GM10248 (cell line): ENCODE measurements around the gene PPP6R3.
"Not testable (repeated sequence)": the region's sequence is repeated elsewhere in the genome, so short reads cannot be mapped to it uniquely, and the experiment has no call there.

Experiments used
- CTCF ChIA-PET: fragments of 300-600 bp; sonication (Branson Sonifier 250); formaldehyde crosslinking; extraction: SDS; loops from one replicate; lab custom pipeline; 2021; ENCODE audit warnings: antibody characterized with exemption; lab: Yijun Ruan, JAX
- POLR2A ChIA-PET: fragments of 350-650 bp; sonication (Branson Sonifier 250); formaldehyde crosslinking; extraction: SDS; loops from one replicate; lab custom pipeline; 2020; ENCODE audit warnings: antibody characterized with exemption; lab: Yijun Ruan, JAX
- DNase-seq: peaks from one replicate; pipeline ENCODE4 v3.0.0; 2012; ENCODE audit errors: extremely low spot score
- TF ChIP-seq, protein P1 (sequence below): IDR thresholded peaks from 2 replicates; pipeline ENCODE4 v1.5.1; 2012; ENCODE audit warnings: mild to moderate bottlenecking, low read depth; ENCODE audit errors: extremely low read depth, missing control alignments, control extremely low read depth

Gene PPP6R3

DNA sequence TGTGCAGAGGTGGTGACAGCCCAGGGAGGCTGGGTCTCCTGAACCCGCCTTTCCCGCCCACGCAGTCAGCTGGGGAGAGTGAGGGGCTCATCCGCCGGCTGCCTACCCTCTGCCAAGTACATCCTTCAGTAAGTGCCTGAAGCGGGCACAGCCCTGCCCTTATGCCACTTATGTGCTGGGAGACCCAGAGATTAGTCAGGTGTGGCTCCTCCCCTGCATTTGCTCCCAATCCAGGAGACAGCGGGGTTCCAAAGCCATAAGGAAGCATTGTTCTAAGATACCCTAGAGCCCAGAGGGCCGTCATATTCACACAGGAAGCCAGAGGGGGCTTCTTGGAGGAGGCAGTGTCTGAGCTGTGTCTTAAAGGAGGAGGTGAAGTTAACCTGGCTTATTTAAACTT is 5.8 kb upstream of the PPP6R3 start:
- TF ChIP-seq, protein P1, sequence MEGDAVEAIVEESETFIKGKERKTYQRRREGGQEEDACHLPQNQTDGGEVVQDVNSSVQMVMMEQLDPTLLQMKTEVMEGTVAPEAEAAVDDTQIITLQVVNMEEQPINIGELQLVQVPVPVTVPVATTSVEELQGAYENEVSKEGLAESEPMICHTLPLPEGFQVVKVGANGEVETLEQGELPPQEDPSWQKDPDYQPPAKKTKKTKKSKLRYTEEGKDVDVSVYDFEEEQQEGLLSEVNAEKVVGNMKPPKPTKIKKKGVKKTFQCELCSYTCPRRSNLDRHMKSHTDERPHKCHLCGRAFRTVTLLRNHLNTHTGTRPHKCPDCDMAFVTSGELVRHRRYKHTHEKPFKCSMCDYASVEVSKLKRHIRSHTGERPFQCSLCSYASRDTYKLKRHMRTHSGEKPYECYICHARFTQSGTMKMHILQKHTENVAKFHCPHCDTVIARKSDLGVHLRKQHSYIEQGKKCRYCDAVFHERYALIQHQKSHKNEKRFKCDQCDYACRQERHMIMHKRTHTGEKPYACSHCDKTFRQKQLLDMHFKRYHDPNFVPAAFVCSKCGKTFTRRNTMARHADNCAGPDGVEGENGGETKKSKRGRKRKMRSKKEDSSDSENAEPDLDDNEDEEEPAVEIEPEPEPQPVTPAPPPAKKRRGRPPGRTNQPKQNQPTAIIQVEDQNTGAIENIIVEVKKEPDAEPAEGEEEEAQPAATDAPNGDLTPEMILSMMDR, result no peak
- POLR2A ChIA-PET, result no interaction called here
- CTCF ChIA-PET, result interaction anchor here (0.9 kb wide), 1 partner anchor 14 kb away, joined by 3 read pairs; no protein-coding TSS in a partner anchor

DNA sequence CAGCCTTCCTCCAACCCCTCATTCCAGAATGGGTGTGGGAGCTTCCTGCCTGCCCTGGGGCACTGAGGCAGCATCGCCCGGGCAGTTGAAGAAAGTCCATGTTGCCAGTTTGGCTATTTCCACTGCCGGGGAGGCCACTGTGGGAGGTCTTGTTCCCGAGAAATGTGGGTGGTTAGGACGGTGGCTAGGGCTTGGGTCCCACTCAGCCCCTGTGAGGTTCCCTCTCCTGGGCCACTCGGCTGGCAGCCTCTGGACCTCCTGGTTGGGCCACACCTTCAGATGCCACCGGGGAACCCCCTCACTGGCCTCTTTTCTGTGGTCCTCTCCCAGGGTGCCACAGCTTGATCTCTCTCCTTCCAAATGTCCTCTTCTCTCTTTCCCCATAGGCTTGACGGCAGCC is 5.1 kb upstream of the PPP6R3 start:
- CTCF ChIA-PET, result interaction anchor here (0.9 kb wide), 1 partner anchor 15 kb away, joined by 3 read pairs; no protein-coding TSS in a partner anchor
- DNase-seq, result no peak
- TF ChIP-seq, protein P1, result no peak
- POLR2A ChIA-PET, result no interaction called here

More for the DNA sequence above, 5.8 kb upstream of the PPP6R3 start:
- no peak for DNase-seq

DNA sequence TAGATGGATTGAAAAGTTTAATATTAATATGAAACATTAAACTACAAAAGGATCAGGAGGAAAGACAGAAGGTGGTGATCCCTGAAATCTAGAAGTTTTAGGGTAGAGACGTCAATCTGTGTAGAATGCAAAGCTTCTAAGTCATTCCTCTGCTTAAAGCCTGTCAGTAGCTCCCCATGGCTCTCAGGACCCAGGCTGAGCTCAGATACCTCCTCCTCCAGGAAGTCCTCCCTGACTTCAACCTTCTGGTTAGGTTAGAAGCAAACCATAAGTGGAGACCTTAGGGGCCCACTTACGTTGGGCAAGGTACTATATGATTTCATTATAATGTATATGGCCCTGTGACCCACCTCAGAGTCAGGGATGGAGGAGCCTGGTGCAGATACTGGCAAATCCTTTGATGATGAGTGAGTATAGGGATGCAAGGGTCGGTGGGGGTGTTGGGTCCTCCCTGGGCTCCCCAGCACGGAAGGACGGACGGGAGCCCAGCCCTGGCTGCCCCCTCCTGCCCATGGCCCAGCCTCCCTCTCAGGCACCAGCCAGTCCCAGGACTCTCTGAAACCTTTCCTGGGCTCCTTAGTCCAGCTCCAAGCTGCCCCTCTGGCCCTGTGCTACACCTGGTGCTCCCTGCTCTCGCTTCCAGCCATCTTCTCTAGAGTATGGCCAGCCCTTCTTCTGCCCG is 3.2 kb upstream of the PPP6R3 start:
- ChIA-PET CTCF (interaction anchor here (1.7 kb wide), 1 partner anchor 9 kb away, joined by 8 read pairs; no protein-coding TSS in a partner anchor), POLR2A (no interaction called here)
- TF ChIP-seq, protein P1, result no peak
- no peak for DNase-seq

DNA sequence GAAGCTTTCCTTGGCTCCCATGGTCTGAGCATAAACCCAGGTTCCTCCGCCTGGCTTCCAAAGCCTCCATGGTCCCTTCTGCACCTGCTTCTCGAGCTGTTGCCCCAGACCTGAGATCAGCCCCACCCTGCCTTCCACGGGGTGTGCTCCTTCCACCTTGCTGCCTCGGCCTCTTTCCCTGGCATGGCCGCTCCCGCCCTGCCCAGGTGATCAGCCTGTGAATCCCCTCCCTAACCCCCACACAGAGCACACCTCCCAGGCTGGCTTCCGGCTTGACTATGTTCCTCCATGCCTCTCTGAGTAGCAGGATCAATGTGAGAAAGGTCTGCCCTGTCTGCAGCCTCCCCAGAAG is 2.7 kb upstream of the PPP6R3 start:
- TF ChIP-seq, protein P1, result no peak
- ChIA-PET CTCF (no interaction called here), POLR2A (no interaction called here)
- DNase-seq, result peak; percentile 5

DNA sequence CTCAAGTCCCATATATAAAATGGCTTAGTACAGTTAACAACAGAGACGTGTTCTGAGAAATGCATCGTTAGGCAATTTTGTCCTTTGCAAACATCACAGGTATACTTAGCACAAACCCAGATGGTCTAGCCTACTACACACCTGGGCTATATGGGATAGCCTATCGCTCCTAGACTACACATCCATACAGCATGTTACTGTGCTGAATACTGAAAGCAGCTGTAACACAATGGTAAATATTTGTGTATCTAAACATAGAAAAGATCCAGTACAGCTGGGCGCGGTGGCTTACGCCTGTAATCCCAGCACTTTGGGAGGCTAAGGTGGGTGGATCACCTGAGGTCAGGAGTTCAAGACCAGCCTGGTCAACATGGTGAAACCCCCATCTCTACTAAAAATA is 2.2 kb upstream of the PPP6R3 start:
- CTCF ChIA-PET, POLR2A ChIA-PET, DNase-seq: not testable (repeated sequence)

DNA sequence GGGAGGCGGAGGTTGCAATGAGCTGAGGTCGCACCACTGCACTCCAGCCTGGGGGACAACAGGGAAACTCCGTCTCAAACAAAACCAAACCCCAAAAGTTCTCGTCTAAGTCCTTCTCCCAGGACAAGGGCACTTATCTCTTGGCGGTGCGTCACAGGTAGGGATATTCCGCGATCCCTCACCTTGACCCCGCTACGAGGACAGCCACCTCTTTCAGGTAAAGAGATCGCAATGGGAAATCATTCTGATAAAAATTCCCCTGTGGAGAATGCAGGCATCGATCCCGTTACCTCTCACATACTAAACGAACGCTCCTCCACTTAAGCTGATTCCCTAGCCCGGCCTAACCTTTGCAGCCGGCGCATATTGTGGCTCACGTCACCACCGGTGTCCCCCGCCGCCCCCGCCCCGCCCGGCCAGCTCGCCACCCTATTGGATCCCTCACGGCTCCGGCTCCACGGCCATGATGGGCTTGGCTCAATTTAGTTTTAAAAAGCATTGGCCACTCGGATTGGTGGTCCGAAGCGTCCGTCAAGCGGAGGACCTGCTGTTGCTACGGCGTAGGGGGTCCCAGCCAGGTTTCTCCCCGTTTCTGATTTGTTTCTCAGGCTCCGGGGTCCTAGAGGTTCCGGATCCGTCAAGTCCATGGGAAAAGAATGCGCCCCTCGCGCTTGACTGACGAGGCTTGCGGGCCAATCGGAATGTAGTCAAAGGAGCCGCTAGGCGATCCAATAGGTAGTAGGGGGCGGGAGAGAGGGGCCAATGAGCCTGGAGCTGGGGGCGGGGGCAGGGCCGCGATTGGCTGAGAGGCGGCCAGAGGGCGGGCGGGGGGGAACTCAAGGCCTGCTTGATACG is 439 bp upstream of the PPP6R3 start:
- CTCF ChIA-PET, result interaction anchor here (1.1 kb wide), 1 partner anchor 249 kb away, joined by 3 read pairs; no protein-coding TSS in a partner anchor
- TF ChIP-seq, protein P1, result no peak
- POLR2A ChIA-PET, result interaction anchor here (0.9 kb wide), 1 partner anchor 696 kb away, joined by 3 read pairs; the partner anchor contains the start of gene SMIM38
- DNase-seq, result peak; percentile 98

DNA sequence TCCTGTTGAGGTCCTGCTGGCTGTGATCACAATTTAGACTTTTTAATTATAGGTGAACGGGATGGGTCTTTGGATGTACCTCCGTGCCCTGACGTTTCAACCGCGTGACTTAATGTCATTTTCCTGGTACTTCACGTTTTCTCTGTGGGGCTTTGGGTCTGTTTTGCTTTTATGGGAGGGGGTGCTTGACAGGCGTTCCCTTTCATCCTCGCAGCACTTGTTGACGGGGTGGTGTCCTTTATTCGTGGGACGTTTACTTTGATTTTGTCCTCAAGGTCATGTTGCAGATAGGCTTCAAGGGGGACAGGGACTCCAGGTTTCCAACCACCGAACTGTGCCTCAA is 994 bp downstream of the PPP6R3 start:
- ChIA-PET POLR2A (no interaction called here), CTCF (no interaction called here)
- TF ChIP-seq, protein P1, result no peak
- DNase-seq, result peak; percentile 6
